Measurements from ENCODE around the gene STX17. TPM values are rescaled to one million over a fixed set of nuclear protein-coding genes. Genes with fewer than 3 reads are reported as not detected.
A peak's percentile ranks its signal among the peaks of the same experiment; 100 is the strongest.

STX17 gene
- total and polyA plus RNA-seq, 2 of the 13 experiments (the other 11 are each of a cell fraction or from before 2014, with no cell fraction given) = 8.3 to 25.7 TPM

GRCh38 chr9:99906403-99907207 is at the start of gene STX17 (continued):
- TF ChIP-seq ZNF770 (CRISPR knock-in tag; IDR thresholded peaks at IDR 0.05) (peak; percentile 92), ZNF33B (CRISPR knock-in tag; IDR thresholded peaks at IDR 0.05) (no peak), ATF7-NPFF (CRISPR knock-in tag; IDR thresholded peaks at IDR 0.05; ENCODE audit: low read depth) (peak; percentile 70; the same call in 1 of the 2 replicates), ZNF580 (CRISPR knock-in tag; IDR thresholded peaks at IDR 0.05; ENCODE audit: borderline replicate concordance, low read depth) (peak; percentile 26; the same call in 1 of the 2 replicates), TFDP2 (CRISPR knock-in tag; IDR thresholded peaks at IDR 0.05) (peak; percentile 50), RERE (CRISPR knock-in tag; IDR thresholded peaks at IDR 0.05; ENCODE audit: low read depth) (no peak), MAF1 (CRISPR knock-in tag; IDR thresholded peaks at IDR 0.05; ENCODE audit: borderline replicate concordance) (peak; percentile 31; the same call in 1 of the 2 replicates), POGZ (CRISPR knock-in tag; IDR thresholded peaks at IDR 0.05) (peak; percentile 74), ZNF775 (CRISPR knock-in tag; IDR thresholded peaks at IDR 0.05; ENCODE audit: borderline replicate concordance) (no peak), GABPB1 (CRISPR knock-in tag; IDR thresholded peaks at IDR 0.05) (peak; percentile 84), KAT7 (CRISPR knock-in tag; IDR thresholded peaks at IDR 0.05; ENCODE audit: borderline replicate concordance) (peak; percentile 95), ZNF451 (CRISPR knock-in tag; IDR thresholded peaks at IDR 0.05) (peak; percentile 74; the same call in 1 of the 2 replicates), NR2F6 (IDR thresholded peaks at IDR 0.05) (no peak), NR2F6 (CRISPR knock-in tag; IDR thresholded peaks at IDR 0.05) (0 out of 2 replicates have a peak, but pooled peaks have one; percentile 10), GTF2F1 (IDR thresholded peaks at IDR 0.05; ENCODE audit: low read length) (no peak), ZNF276 (CRISPR knock-in tag; IDR thresholded peaks at IDR 0.05; ENCODE audit: low read depth) (0 out of 2 replicates have a peak, but pooled peaks have one; percentile 77), ZNF816 (CRISPR knock-in tag; IDR thresholded peaks at IDR 0.05; ENCODE audit: borderline replicate concordance) (peak; percentile 78; the same call in 1 of the 2 replicates), ZMYM4 (CRISPR knock-in tag; IDR thresholded peaks at IDR 0.05) (peak; percentile 81)

All from HepG2 (cell line).